GM12801 (cell line): ENCODE data around the gene GJA4.

Experiments used
- TF ChIP-seq, protein P1 (sequence below): IDR thresholded peaks from one replicate; pipeline ENCODE4 v1.5.1; 2011; ENCODE audit warnings: control low read depth; ENCODE audit not compliant: insufficient read length; ENCODE audit errors: extremely low read depth

GJA4 gene

DNA sequence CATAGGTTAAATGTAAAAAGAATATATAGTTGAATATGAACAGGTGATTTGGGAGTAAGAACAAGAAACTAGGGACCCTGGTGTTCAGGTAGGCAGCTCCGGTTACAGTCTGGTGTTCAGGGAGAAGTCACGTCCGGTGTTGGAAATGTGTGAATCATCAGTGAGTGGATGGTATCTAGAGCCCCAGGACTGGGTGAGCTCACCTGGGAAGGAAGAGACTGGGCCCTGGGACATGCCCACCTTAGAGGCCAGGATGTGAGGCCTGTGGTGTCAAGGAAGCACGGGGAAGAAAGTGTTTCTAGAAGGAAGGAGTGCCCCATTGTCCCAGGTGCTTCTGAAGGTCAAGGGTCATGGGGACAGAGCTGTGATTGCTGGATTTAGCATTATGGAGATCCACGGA is 13.3 kb upstream of the GJA4 start:
- TF ChIP-seq, protein P1, sequence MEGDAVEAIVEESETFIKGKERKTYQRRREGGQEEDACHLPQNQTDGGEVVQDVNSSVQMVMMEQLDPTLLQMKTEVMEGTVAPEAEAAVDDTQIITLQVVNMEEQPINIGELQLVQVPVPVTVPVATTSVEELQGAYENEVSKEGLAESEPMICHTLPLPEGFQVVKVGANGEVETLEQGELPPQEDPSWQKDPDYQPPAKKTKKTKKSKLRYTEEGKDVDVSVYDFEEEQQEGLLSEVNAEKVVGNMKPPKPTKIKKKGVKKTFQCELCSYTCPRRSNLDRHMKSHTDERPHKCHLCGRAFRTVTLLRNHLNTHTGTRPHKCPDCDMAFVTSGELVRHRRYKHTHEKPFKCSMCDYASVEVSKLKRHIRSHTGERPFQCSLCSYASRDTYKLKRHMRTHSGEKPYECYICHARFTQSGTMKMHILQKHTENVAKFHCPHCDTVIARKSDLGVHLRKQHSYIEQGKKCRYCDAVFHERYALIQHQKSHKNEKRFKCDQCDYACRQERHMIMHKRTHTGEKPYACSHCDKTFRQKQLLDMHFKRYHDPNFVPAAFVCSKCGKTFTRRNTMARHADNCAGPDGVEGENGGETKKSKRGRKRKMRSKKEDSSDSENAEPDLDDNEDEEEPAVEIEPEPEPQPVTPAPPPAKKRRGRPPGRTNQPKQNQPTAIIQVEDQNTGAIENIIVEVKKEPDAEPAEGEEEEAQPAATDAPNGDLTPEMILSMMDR = no peak

DNA sequence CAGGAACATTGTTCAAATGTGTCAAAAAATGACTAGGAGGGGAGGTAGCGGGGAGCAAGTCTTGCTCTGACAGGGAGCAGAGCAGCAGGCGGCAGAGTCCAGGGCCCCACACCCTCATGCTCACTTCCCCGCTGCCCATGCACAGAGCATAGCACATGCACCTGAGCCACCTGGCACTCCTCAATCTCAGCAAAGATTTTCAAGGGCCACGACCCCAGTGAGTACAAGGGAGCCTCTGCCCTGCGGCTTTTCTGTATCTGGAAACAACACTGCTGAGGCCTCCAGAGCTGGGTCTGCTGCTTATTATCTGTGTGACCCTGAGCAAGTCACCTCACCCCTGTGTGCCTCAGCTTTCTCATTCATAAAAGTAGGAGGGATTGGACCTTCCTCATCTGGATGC is 12.8 kb upstream of the GJA4 start:
- TF ChIP-seq, protein P1 = no peak

DNA sequence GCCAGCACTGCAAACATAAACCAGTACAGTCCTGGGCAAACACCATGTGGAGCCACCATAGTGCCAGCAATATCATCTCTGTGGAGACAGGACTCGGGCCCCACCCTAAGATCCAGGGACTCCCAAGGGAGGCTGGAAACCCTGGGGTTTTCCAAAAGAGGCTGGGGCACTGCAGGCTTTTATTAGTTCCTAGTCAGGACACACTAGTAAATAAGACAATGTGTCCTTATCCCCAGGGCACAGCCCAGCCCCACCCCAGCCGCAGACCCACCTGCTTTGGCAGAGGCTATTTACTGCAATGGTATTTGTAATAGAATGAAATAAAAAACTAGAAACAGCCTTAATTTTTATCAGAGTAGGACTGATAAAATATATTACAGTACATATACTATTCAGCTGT is 12.3 kb upstream of the GJA4 start:
- TF ChIP-seq, protein P1 = no peak

DNA sequence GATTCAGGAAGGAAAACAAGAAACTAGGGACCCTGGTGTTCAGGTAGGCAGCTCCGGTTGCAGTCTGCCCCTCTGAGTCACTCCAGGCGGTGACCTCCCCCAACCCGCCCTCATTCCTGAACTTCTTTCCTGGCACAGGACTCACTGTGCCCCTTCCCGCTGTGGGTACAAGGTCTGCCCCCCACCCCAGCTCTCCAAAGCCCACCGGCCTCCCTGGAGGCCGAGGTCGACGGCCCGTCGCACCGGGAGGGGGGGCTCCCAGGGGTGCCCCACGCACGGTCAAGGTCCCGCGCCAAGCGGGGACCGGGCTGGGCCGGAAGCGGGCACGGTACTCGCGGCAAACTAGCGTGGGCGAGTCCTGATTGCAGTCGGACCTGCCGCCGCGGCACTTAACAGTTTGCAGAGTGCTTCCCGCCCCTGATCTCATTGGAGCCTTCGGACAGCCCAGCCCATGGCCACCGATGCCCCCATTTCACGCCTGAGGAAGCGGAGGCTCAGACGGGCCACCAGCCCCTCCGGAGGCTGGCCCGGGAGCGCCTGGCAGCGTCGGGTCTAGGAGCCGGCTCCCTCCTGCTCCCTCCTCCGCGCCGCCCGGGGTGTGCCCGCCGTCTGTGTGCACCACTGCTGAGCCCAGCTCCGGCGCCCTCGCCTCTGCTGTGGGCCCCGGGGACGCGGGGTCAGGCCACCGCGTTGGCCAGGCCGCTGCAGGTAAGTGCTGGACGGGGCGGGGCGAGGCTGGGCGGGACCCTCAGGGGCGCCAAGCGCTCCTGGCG is 11.5 kb upstream of the GJA4 start, which contains the start of gene GJB3:
GJB3 (plus strand) TSS at position 144 of the 773 bp plus-strand sequence. CDS start 3,549 bp downstream, outside the sequence.
- TF ChIP-seq, protein P1 = no peak

DNA sequence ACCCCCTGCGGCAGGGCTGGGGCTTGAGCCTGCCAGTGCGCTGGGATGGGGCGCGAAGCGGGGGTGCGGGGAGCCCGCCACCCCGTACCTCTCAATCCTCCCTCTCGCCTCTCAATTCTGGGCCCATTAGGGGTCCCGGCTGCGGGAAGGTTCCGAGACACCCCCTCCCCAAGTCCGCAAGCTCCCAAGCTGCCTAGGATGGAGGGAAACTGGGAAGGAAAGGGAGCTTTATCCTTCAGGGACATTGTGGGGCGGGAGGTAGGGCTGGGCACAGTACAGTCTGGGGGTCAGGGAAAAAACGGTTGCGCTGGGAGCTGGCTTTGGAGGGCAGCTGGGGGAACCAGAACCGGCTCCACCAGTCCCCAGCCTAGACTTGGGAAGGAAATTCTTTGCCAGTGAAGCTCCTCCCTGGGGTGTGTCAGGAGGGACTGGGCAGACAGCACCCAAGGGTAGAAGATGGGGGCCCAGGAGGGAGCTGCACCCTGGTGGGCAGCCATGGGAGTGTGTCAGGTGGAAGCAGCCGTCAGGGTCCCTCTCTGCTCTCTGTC is 10.9 kb upstream of the GJA4 start:
- TF ChIP-seq, protein P1 = no peak

DNA sequence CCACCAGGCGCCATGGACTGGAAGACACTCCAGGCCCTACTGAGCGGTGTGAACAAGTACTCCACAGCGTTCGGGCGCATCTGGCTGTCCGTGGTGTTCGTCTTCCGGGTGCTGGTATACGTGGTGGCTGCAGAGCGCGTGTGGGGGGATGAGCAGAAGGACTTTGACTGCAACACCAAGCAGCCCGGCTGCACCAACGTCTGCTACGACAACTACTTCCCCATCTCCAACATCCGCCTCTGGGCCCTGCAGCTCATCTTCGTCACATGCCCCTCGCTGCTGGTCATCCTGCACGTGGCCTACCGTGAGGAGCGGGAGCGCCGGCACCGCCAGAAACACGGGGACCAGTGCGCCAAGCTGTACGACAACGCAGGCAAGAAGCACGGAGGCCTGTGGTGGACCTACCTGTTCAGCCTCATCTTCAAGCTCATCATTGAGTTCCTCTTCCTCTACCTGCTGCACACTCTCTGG is 8.0 kb upstream of the GJA4 start:
- TF ChIP-seq, protein P1 = no peak

DNA sequence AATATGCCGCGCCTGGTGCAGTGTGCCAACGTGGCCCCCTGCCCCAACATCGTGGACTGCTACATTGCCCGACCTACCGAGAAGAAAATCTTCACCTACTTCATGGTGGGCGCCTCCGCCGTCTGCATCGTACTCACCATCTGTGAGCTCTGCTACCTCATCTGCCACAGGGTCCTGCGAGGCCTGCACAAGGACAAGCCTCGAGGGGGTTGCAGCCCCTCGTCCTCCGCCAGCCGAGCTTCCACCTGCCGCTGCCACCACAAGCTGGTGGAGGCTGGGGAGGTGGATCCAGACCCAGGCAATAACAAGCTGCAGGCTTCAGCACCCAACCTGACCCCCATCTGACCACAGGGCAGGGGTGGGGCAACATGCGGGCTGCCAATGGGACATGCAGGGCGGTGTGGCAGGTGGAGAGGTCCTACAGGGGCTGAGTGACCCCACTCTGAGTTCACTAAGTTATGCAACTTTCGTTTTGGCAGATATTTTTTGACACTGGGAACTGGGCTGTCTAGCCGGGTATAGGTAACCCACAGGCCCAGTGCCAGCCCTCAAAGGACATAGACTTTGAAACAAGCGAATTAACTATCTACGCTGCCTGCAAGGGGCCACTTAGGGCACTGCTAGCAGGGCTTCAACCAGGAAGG is 7.4 kb upstream of the GJA4 start:
- TF ChIP-seq, protein P1 = no peak
